Mucosa of descending colon (tissue), 3 donors: ENCODE results near the gene DNAH3. TPM values are rescaled to one million over a fixed set of nuclear protein-coding genes. Genes with fewer than 3 reads are reported as not detected.

ENCODE experiments used
- ATAC-seq: fragments of 200-7000 bp; cut with Tn5 transposase; one replicate; pipeline ENCODE4 v1.9.1; 2020; ENCODE audit warnings: mild to moderate bottlenecking, moderate library complexity
- DNase-seq, 3 donors: peaks; one replicate each; pipeline ENCODE4 v3.0.0-alpha.2; 2020
- H3K36me3 ChIP-seq: fragments of 200-600 bp; one replicate; pipeline ENCODE4 v1.8.0; 2021; ENCODE audit warnings: low read depth, mild to moderate bottlenecking
- H3K4me1 ChIP-seq: fragments of 200-600 bp; one replicate; pipeline ENCODE4 v1.8.0; 2021; ENCODE audit warnings: low read depth, mild to moderate bottlenecking
- H3K4me3 ChIP-seq: fragments of 200-600 bp; one replicate; pipeline ENCODE4 v1.8.0; 2021; ENCODE audit warnings: mild to moderate bottlenecking
- H3K9me3 ChIP-seq: fragments of 200-600 bp; one replicate; pipeline ENCODE4 v1.8.0; 2021; ENCODE audit warnings: mild to moderate bottlenecking
- CTCF ChIP-seq: fragments of 200-600 bp; IDR thresholded peaks from one replicate; pipeline ENCODE4 v1.8.0; 2022; ENCODE audit warnings: antibody characterized with exemption, mild to moderate bottlenecking
- intact Hi-C, 2 donors: fragments of 100-400 bp; cut with DNase I in 1 of 2; cut with micrococcal nuclease in 1 of 2; formaldehyde crosslinking; loops; one replicate each; pipeline versions ENCODE4 v1.11.0 to v1.11.1; 2022; cut with DNase I, micrococcal nuclease
- total RNA-seq, 3 donors: library from RNA; stranded (reverse); fragmentation: NEBNext Ultra II Directional in 2 of 3; extraction: Animal tissue kit (Norgen Biotek cat#: 25700) in 2 of 3; gene quantifications; one replicate each; pipeline versions ENCODE4 v1.2.1 to v1.2.4, GENCODE V29; 2021 to 2023
- donor health status: DM: no; HTN: no; CAD: no; lungs with moderate emphysema.
- donor health status: DM: no; HTN: no; CAD: no.
- donor health status: DM: no; HTN: yes; CAD: no.

The DNAH3 gene
- total RNA-seq, 3 donors from 2014 or later = 2.2 to 6.4 (median 2.9) TPM

GRCh38 chr16:21185659-21186325 is 35.1 kb upstream of the DNAH3 start:
- Histone ChIP-seq H3K4me1 (peaks cover 8% of the 10 kb centered on the region), H3K4me3 (no peak overlapping the region), H3K36me3 (no peaks in the 10 kb centered on the region), H3K9me3 (no peaks in the 10 kb centered on the region)
- DNase-seq (peak in 2 of 3 donors; percentile 41 to 60), ATAC-seq (peak; percentile 43)
- intact Hi-C loops = no loop called here
- TF ChIP-seq CTCF = no peak

- ATAC-seq = peak; percentile 30
- TF ChIP-seq CTCF = no peak
- intact Hi-C loops = no loop called here
These were observed 34.2 kb upstream of the DNAH3 start for GRCh38 chr16:21184834-21185233.

GRCh38 chr16:21183995-21184394 is 33.3 kb upstream of the DNAH3 start:
- H3K36me3 ChIP-seq = no peaks in the 10 kb centered on the region
- no peak for TF ChIP-seq CTCF
- H3K4me1 ChIP-seq = peaks cover 5% of the 10 kb centered on the region
- H3K4me3 ChIP-seq = no peak overlapping the region
- intact Hi-C loops = no loop called here
- no peak for ATAC-seq
- no peaks in the 10 kb centered on the region for H3K9me3 ChIP-seq
- no peak for DNase-seq

More at GRCh38 chr16:21184834-21185233, 34.2 kb upstream of the DNAH3 start:
- H3K9me3 ChIP-seq = no peaks in the 10 kb centered on the region
- H3K36me3 ChIP-seq = no peaks in the 10 kb centered on the region
- no peak overlapping the region for H3K4me3 ChIP-seq
- peaks cover 8% of the 10 kb centered on the region for H3K4me1 ChIP-seq
- DNase-seq = no peak

GRCh38 chr16:21179983-21180365 is 29.3 kb upstream of the DNAH3 start:
- Histone ChIP-seq H3K36me3 (peaks cover 4% of the 10 kb centered on the region), H3K9me3 (no peaks in the 10 kb centered on the region), H3K4me1 (no peaks in the 10 kb centered on the region), H3K4me3 (no peak overlapping the region)
- no peak for TF ChIP-seq CTCF
- ATAC-seq (no peak), DNase-seq (no peak)
- intact Hi-C loops = no loop called here

- ATAC-seq (no peak), DNase-seq (no peak)
- no peaks in the 10 kb centered on the region for H3K9me3 ChIP-seq
- no peaks in the 10 kb centered on the region for H3K4me1 ChIP-seq
- H3K36me3 ChIP-seq = peaks cover 4% of the 10 kb centered on the region
- TF ChIP-seq CTCF = no peak
- no peak overlapping the region for H3K4me3 ChIP-seq
- intact Hi-C loops = no loop called here
These were observed 28.7 kb upstream of the DNAH3 start for GRCh38 chr16:21179126-21179982.
